ENCODE measurements around the gene COL23A1. TPM values are rescaled to one million over a fixed set of nuclear protein-coding genes. Genes with fewer than 3 reads are reported as not detected.

The COL23A1 gene
- total RNA-seq, 1 experiment from 2014 or later: not detected

DNA sequence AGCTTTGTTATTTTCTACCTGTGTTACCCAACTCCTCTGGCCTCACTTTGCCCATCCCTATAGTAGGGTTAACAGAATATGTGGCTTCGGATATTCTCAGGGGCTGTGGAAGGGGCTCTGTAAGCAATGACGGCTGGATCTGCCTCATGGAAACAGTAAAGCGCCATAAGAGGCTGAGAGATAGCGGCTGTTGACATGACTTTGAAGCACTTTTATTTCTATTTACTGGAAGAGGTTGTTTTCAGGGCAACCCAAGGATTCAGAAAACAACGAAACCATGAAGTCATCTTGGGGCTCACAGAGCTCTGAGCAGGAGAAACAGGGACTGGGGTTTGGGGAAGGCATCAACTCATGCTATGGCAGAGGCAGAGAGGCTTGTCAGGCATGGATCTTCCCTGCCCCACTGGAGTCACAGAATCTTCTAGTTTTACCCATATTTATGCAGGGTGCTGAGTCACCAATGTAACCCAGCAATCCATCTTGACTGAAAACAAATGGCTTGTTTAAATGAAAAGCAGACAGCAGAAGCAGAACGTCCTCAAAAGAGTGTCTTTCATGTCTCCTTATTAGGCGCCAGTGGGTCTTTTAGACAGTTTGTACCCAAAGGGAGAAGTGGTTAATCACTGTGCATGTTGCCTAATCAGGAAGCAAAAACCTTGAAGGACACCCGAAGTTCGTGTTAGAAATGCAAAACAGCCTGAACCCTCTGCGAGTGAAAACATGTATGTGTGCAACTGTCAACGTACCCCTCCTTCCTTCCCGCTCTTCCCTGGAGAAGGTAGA lies 113.0 kb downstream of the COL23A1 start:
- Histone ChIP-seq H3K27me3 (no peaks in the 10 kb centered on the region), H3K9me3 (replicated peaks) (peaks cover 3% of the 10 kb centered on the region; the same call in 1 of the 2 replicates), H3K36me3 (no peaks in the 10 kb centered on the region), H3K27ac (no peak overlapping the region), H3K4me3 (no peak overlapping the region), H3K4me1 (no peaks in the 10 kb centered on the region)
- DNase-seq: no peak

DNA sequence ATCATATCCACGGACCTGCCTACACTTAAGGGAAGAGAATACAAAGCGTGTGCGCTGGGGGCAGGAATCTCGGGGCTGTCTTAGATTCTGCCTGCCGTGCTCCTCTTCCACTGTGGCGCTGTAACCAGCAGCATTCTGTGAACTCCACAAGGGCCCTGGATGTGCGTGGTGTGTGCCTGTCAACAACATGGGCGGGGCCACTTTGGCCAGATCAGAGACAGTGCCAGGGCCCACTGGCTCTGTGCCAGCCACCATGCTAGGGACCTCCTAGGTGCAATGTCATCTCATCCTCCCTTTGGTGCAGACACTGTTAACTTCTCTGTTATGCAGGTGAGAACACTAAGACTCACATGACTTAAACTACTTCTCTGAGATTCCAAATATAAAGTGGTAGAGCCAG lies 113.7 kb downstream of the COL23A1 start:
- Histone ChIP-seq H3K4me1 (no peaks in the 10 kb centered on the region), H3K4me3 (no peak overlapping the region), H3K9me3 (replicated peaks) (peaks cover 3% of the 10 kb centered on the region; the same call in 1 of the 2 replicates), H3K36me3 (no peaks in the 10 kb centered on the region), H3K27ac (no peak overlapping the region), H3K27me3 (no peaks in the 10 kb centered on the region)
- DNase-seq: no peak

DNA sequence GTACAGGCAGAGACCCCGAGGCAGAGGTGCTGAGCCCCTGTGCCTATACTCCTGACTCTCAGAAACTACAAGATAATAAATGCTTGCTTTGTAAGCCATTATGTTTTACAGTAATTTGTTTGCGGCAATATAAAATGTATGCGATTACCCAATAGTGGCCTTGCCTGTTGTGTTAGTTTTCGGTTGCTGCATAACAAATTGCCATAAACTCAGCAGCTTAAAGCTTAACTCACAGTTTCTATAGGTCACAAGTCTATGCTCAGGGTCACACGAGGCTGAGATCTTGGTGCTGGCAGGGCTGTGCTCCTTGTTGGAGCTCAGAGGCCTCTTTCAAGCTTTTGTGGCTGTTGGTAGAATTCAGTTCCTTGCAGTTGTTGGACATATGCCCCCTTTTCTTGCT lies 114.8 kb downstream of the COL23A1 start:
- Histone ChIP-seq H3K9me3 (replicated peaks) (peaks cover 3% of the 10 kb centered on the region; the same call in 1 of the 2 replicates), H3K36me3 (no peaks in the 10 kb centered on the region), H3K27me3 (no peaks in the 10 kb centered on the region), H3K27ac (no peak overlapping the region), H3K4me1 (no peaks in the 10 kb centered on the region), H3K4me3 (no peak overlapping the region)
- no peak for DNase-seq

- Histone ChIP-seq H3K27me3 (no peaks in the 10 kb centered on the region), H3K4me3 (no peak overlapping the region), H3K36me3 (no peaks in the 10 kb centered on the region), H3K4me1 (no peaks in the 10 kb centered on the region), H3K27ac (no peak overlapping the region), H3K9me3 (replicated peaks) (peaks cover 3% of the 10 kb centered on the region; the same call in 1 of the 2 replicates)
- DNase-seq: no peak
Measured at GRCh38 chr5:178474562-178475184, 115.5 kb downstream of the COL23A1 start.

GRCh38 chr5:178473854-178474253 lies 116.3 kb downstream of the COL23A1 start:
- Histone ChIP-seq H3K27me3 (no peaks in the 10 kb centered on the region), H3K4me1 (no peaks in the 10 kb centered on the region), H3K4me3 (no peak overlapping the region), H3K36me3 (no peaks in the 10 kb centered on the region), H3K27ac (no peak overlapping the region), H3K9me3 (replicated peaks) (peaks cover 3% of the 10 kb centered on the region; the same call in 1 of the 2 replicates)
- DNase-seq: no peak

DNA sequence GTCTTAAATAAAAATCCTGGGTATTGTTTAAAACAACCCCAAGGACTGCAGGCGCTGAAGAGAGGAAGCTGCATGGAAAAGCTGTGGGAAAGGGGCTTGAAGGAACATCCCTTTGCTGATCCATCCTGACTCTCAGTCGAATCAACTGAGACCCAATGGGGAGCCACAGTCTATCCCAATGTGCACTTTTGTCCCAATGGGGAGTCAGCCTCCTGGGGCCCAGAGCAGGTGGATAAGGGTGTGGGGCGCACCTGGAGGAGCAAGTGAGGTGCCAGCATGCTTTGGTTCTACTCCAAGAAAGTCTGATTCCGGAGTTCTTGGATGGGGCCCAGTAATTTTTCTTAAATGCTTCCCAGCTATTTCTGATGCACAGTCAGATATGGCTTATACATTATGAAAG lies 118.1 kb downstream of the COL23A1 start:
- Histone ChIP-seq H3K27ac (no peak overlapping the region), H3K9me3 (replicated peaks) (peaks cover 3% of the 10 kb centered on the region; the same call in 1 of the 2 replicates), H3K4me1 (no peaks in the 10 kb centered on the region), H3K4me3 (no peak overlapping the region), H3K36me3 (no peaks in the 10 kb centered on the region), H3K27me3 (no peaks in the 10 kb centered on the region)
- no peak for DNase-seq

- Histone ChIP-seq H3K27me3 (no peaks in the 10 kb centered on the region), H3K9me3 (replicated peaks) (peaks cover 3% of the 10 kb centered on the region; the same call in 1 of the 2 replicates), H3K27ac (no peak overlapping the region), H3K4me3 (no peak overlapping the region), H3K4me1 (no peaks in the 10 kb centered on the region), H3K36me3 (no peaks in the 10 kb centered on the region)
- no peak for DNase-seq
Measured at GRCh38 chr5:178471711-178472110, 118.5 kb downstream of the COL23A1 start.

DNA sequence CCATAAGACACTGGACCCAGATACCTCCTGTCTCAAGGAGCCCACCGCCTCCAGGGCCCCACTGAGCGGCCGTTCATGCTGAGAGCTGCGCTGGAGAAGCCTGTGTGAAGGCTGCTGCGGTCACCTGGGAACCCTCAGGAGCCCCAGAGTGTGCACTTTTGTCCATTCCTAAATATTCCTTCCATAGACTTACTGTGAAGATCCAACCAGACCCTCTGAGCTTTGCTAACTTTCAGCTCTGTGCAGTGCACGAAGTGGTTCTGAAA lies 119.5 kb downstream of the COL23A1 start:
- H3K27me3 ChIP-seq: no peaks in the 10 kb centered on the region
- H3K4me3 ChIP-seq: no peak overlapping the region
- H3K27ac ChIP-seq: no peak overlapping the region
- DNase-seq: no peak
- no peaks in the 10 kb centered on the region for H3K9me3 ChIP-seq (replicated peaks)
- no peaks in the 10 kb centered on the region for H3K36me3 ChIP-seq
- H3K4me1 ChIP-seq: no peaks in the 10 kb centered on the region

DNA sequence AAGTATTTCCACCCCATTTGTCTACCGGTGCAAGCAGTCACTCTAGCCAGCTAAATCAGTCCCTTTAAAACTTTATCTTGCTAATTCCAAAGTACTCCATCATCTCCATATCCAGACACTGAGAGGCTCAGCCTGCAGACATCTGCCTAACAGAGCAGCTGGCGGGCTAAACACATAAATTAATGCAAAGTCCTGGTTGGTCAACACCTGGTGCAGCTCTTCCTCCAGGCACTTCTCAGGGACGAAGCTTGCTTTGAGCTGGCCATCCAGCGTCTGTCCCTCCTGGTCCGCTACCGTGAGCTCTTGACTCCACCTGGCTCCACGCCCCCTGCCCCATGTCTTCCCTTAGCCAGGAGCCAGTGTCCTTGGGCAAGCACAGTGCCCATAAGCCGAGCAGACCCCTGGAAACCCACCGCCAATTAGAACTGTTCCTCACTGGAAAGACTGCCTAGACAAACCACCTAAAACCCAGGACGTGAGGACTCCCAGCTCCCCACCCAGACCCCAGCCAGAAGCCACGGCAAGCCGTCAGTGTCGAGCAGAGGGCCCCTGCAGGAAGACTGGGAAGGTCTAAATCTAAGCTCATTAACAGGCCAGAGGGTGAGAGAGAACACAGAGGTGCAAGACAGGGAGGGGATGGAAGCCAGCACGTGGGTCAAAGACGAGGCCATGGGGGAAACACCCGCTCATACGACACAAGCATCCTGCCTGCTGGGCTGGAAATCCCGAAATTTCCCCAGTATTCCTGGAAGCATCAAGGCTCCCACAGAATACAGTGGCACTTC lies 120.0 kb downstream of the COL23A1 start:
- H3K4me3 ChIP-seq: no peak overlapping the region
- H3K36me3 ChIP-seq: no peaks in the 10 kb centered on the region
- H3K27me3 ChIP-seq: no peaks in the 10 kb centered on the region
- no peaks in the 10 kb centered on the region for H3K9me3 ChIP-seq (replicated peaks)
- no peak for DNase-seq
- no peak overlapping the region for H3K27ac ChIP-seq
- H3K4me1 ChIP-seq: no peaks in the 10 kb centered on the region

GRCh38 chr5:178469011-178469974 lies 120.9 kb downstream of the COL23A1 start:
- no peak for DNase-seq
- Histone ChIP-seq H3K27ac (no peak overlapping the region), H3K36me3 (no peaks in the 10 kb centered on the region), H3K27me3 (no peaks in the 10 kb centered on the region), H3K4me3 (no peak overlapping the region), H3K4me1 (no peaks in the 10 kb centered on the region), H3K9me3 (replicated peaks) (no peaks in the 10 kb centered on the region)

GRCh38 chr5:178468196-178468685 lies 122.0 kb downstream of the COL23A1 start:
- Histone ChIP-seq H3K9me3 (replicated peaks) (no peaks in the 10 kb centered on the region), H3K4me3 (no peak overlapping the region), H3K36me3 (no peaks in the 10 kb centered on the region), H3K27ac (no peak overlapping the region), H3K4me1 (no peaks in the 10 kb centered on the region), H3K27me3 (no peaks in the 10 kb centered on the region)
- no peak for DNase-seq

GRCh38 chr5:178467568-178468195 lies 122.5 kb downstream of the COL23A1 start:
- no peaks in the 10 kb centered on the region for H3K4me1 ChIP-seq
- DNase-seq: no peak

DNA sequence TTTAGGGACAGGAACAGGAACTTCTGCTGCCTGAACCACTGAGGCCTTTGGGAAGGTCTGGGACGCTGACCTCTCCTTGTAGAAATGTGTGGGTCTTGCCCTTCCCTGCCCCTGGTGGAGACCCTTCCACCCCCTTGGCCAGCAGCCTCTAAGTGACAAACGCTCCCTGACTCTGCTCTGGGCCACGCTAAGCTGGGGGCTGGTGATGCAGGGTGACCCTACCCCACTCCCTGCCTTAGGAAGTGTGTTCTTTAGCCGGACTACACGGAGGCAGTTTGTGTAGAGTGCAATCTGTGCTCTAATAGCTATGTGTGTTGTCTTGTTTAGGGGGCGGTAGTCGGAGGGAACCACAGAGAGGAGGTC lies 123.0 kb downstream of the COL23A1 start:
- H3K27ac ChIP-seq: no peak overlapping the region
- H3K4me3 ChIP-seq: no peak overlapping the region
- H3K9me3 ChIP-seq (replicated peaks): no peaks in the 10 kb centered on the region
- no peak for DNase-seq
- no peaks in the 10 kb centered on the region for H3K27me3 ChIP-seq
- no peaks in the 10 kb centered on the region for H3K36me3 ChIP-seq
- H3K4me1 ChIP-seq: no peaks in the 10 kb centered on the region

More at GRCh38 chr5:178467568-178468195, 122.5 kb downstream of the COL23A1 start:
- H3K27me3 ChIP-seq: no peaks in the 10 kb centered on the region
- no peak overlapping the region for H3K4me3 ChIP-seq
- no peak overlapping the region for H3K27ac ChIP-seq
- no peaks in the 10 kb centered on the region for H3K9me3 ChIP-seq (replicated peaks)
- no peaks in the 10 kb centered on the region for H3K36me3 ChIP-seq

DNA sequence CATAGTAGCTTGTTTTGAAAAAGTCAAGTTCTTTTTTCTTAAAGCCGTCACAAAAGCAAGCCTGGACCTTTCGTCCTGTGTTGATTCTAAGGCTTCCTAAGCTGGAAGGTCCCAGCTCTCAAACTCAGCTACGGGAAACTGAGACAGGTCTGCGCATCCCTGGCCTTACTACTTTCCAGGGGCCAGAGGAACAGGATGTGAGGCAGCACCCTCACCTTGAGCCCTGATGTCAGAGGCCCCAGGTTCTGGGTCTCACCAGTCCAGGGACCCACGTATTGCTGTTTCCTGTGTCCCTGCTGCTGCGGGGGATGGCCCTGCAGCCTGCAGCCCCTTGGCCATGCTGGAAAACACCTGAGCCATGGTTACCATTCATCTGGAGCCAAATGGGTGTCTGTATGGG lies 123.9 kb downstream of the COL23A1 start:
- no peaks in the 10 kb centered on the region for H3K4me1 ChIP-seq
- no peak for DNase-seq
- no peak overlapping the region for H3K27ac ChIP-seq
- no peaks in the 10 kb centered on the region for H3K27me3 ChIP-seq
- H3K9me3 ChIP-seq (replicated peaks): no peaks in the 10 kb centered on the region
- H3K36me3 ChIP-seq: no peaks in the 10 kb centered on the region
- no peak overlapping the region for H3K4me3 ChIP-seq
